ENCODE measurements around the gene NAA38.

Gene NAA38

GRCh38 chr17:7852919-7853690, 4.3 kb downstream of the NAA38 start:
- no peak for DNase-seq (ENCODE audit: low read depth)

- no peak for DNase-seq (ENCODE audit: low read depth)
Measured at GRCh38 chr17:7852262-7852670, 5.1 kb downstream of the NAA38 start.

GRCh38 chr17:7851438-7852261, 5.7 kb downstream of the NAA38 start:
- peak; percentile 88 for DNase-seq (ENCODE audit: low read depth)

GRCh38 chr17:7850701-7851437, 6.5 kb downstream of the NAA38 start:
- no peak for DNase-seq (ENCODE audit: low read depth)

GRCh38 chr17:7849751-7850504, 7.4 kb downstream of the NAA38 start:
- no peak for DNase-seq (ENCODE audit: low read depth)

- no peak for DNase-seq (ENCODE audit: low read depth)
Measured at GRCh38 chr17:7849130-7849750, 8.1 kb downstream of the NAA38 start.

- DNase-seq (ENCODE audit: low read depth), result no peak
Measured at GRCh38 chr17:7848739-7849129, 8.6 kb downstream of the NAA38 start.

GRCh38 chr17:7848131-7848579, 9.2 kb downstream of the NAA38 start:
- no peak for DNase-seq (ENCODE audit: low read depth)

- no peak for DNase-seq (ENCODE audit: low read depth)
Measured at GRCh38 chr17:7846765-7847661, 10.3 kb downstream of the NAA38 start.

- DNase-seq (ENCODE audit: low read depth), result no peak
Measured at GRCh38 chr17:7846063-7846735, 11.2 kb downstream of the NAA38 start.

GRCh38 chr17:7845359-7846062, 11.8 kb downstream of the NAA38 start:
- no peak for DNase-seq (ENCODE audit: low read depth)

- peak; percentile 80 for DNase-seq (ENCODE audit: low read depth)
Measured at GRCh38 chr17:7844292-7845154, 12.8 kb downstream of the NAA38 start.

- peak; percentile 83 for DNase-seq (ENCODE audit: low read depth)
Measured at GRCh38 chr17:7843536-7844291, 13.6 kb downstream of the NAA38 start.

- peak; percentile 47 for DNase-seq (ENCODE audit: low read depth)
Measured at GRCh38 chr17:7843257-7843535, 14.2 kb downstream of the NAA38 start.

- peak; percentile 95 for DNase-seq (ENCODE audit: low read depth)
Measured at GRCh38 chr17:7842380-7843256, 14.7 kb downstream of the NAA38 start.

- peak; percentile 79 for DNase-seq (ENCODE audit: low read depth)
Measured at GRCh38 chr17:7841915-7842379, 15.4 kb downstream of the NAA38 start.

All from stimulated activated CD8-positive, alpha-beta memory T cell treated with anti-CD3 and anti-CD28 coated beads, Interleukin-4, amount 100 ng/mL, for 24 hours (primary cell).